Liver (tissue), 3 donors: Measurements from ENCODE around the gene FLNA.

ENCODE experiments used
- FOXA1 ChIP-seq: IDR thresholded peaks from 2 replicates; pipeline ENCODE4 v1.6.1; 2016; ENCODE audit warnings: antibody characterized with exemption
- GABPA ChIP-seq, 2 donors: IDR thresholded peaks in 1 of 2; conservative IDR thresholded peaks in 1 of 2; 2 replicates each; pipeline ENCODE4 v1.6.1; 2016; ENCODE audit warnings: antibody characterized with exemption in 2 of 2, mild to moderate bottlenecking in 1 of 2, moderate library complexity in 1 of 2
- HNF4G ChIP-seq: IDR thresholded peaks from 2 replicates; pipeline ENCODE4 v1.6.1; 2016; ENCODE audit warnings: antibody characterized with exemption
- JUND ChIP-seq, 2 donors: IDR thresholded peaks; 2 replicates each; pipeline ENCODE4 v1.6.1; 2016; ENCODE audit warnings: antibody characterized with exemption in 2 of 2
- MAX ChIP-seq: IDR thresholded peaks from 2 replicates; pipeline ENCODE4 v1.6.1; 2016; ENCODE audit warnings: antibody characterized with exemption
- RAD21 ChIP-seq, 2 donors: IDR thresholded peaks; 2 replicates each; pipeline ENCODE4 v1.6.1; 2016; ENCODE audit warnings: antibody characterized with exemption in 2 of 2, mild to moderate bottlenecking in 2 of 2
- REST ChIP-seq: IDR thresholded peaks from 2 replicates; pipeline ENCODE4 v1.6.1; 2016; ENCODE audit warnings: antibody characterized with exemption, mild to moderate bottlenecking
- RXRA ChIP-seq, 2 donors: IDR thresholded peaks; 2 replicates each; pipeline ENCODE4 v1.6.1; 2017 to 2018; ENCODE audit warnings: antibody characterized with exemption in 2 of 2, mild to moderate bottlenecking in 1 of 2
- SP1 ChIP-seq: IDR thresholded peaks from 2 replicates; pipeline ENCODE4 v1.6.1; 2018; ENCODE audit warnings: antibody characterized with exemption, mild to moderate bottlenecking
- TAF1 ChIP-seq: conservative IDR thresholded peaks from 2 replicates; pipeline ENCODE4 v1.6.1; 2016; ENCODE audit warnings: antibody characterized with exemption, mild to moderate bottlenecking
- YY1 ChIP-seq: IDR thresholded peaks from 2 replicates; pipeline ENCODE4 v1.6.1; 2016; ENCODE audit warnings: antibody characterized with exemption, mild to moderate bottlenecking
- TF ChIP-seq, protein P1 (sequence below): fragments of 150-350 bp; IDR thresholded peaks from 2 replicates; pipeline ENCODE4 v1.5.1; 2017; ENCODE audit warnings: improper control_type of control experiment, low read depth, low read length; ENCODE audit not compliant: missing input control
- TF ChIP-seq, protein P2 (sequence below): IDR thresholded peaks from 2 replicates; pipeline ENCODE4 v1.6.1; 2016; ENCODE audit warnings: antibody characterized with exemption
- TF ChIP-seq, protein P3 (sequence below): IDR thresholded peaks from 2 replicates; pipeline ENCODE4 v1.6.1; 2016; ENCODE audit warnings: antibody characterized with exemption
- donor health status: healthy.
- donor health status: healthy.

DNA sequence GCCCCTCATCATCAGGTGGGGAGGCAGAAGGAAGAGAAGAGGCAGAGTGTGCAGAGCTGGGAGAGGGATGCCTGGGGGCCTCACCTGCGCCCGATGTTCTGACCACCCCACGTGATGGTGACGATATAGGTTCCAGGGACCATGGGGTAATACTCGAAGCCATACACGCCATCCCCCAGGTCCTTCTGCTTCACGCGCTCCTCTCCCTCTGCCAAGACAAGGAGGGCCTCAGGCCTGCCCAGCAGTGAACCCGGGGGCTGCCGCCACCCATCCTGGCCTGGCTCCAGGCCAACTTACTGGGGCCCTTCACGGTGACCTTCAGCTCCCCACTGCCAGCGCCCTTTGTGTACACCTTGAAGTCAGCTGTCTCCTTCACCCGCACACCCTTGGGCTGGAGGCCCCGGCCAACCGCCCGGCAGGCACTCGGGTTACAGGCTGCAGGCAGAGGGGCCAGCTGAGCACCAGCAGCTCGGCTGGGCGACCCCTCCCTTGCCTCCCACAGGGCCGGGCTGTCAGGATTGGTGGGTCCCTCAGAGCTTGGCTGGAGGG lies 9.3 kb downstream of the FLNA start:
- TF ChIP-seq REST (no peak), TAF1 (no peak), RAD21 (IDR thresholded peaks at IDR 0.05) (no peak), YY1 (no peak), MAX (no peak), SP1 (no peak), HNF4G (no peak), JUND (IDR thresholded peaks at IDR 0.05) (no peak), RXRA (IDR thresholded peaks at IDR 0.05) (no peak), FOXA1 (no peak), GABPA (IDR thresholded peaks at IDR 0.05 in 1 of 2, conservative IDR thresholded peaks at IDR 0.05 in 1 of 2) (no peak)
- TF ChIP-seq, protein P1, sequence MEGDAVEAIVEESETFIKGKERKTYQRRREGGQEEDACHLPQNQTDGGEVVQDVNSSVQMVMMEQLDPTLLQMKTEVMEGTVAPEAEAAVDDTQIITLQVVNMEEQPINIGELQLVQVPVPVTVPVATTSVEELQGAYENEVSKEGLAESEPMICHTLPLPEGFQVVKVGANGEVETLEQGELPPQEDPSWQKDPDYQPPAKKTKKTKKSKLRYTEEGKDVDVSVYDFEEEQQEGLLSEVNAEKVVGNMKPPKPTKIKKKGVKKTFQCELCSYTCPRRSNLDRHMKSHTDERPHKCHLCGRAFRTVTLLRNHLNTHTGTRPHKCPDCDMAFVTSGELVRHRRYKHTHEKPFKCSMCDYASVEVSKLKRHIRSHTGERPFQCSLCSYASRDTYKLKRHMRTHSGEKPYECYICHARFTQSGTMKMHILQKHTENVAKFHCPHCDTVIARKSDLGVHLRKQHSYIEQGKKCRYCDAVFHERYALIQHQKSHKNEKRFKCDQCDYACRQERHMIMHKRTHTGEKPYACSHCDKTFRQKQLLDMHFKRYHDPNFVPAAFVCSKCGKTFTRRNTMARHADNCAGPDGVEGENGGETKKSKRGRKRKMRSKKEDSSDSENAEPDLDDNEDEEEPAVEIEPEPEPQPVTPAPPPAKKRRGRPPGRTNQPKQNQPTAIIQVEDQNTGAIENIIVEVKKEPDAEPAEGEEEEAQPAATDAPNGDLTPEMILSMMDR = no peak
- TF ChIP-seq, protein P2, sequence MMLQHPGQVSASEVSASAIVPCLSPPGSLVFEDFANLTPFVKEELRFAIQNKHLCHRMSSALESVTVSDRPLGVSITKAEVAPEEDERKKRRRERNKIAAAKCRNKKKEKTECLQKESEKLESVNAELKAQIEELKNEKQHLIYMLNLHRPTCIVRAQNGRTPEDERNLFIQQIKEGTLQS = no peak
- TF ChIP-seq, protein P3, sequence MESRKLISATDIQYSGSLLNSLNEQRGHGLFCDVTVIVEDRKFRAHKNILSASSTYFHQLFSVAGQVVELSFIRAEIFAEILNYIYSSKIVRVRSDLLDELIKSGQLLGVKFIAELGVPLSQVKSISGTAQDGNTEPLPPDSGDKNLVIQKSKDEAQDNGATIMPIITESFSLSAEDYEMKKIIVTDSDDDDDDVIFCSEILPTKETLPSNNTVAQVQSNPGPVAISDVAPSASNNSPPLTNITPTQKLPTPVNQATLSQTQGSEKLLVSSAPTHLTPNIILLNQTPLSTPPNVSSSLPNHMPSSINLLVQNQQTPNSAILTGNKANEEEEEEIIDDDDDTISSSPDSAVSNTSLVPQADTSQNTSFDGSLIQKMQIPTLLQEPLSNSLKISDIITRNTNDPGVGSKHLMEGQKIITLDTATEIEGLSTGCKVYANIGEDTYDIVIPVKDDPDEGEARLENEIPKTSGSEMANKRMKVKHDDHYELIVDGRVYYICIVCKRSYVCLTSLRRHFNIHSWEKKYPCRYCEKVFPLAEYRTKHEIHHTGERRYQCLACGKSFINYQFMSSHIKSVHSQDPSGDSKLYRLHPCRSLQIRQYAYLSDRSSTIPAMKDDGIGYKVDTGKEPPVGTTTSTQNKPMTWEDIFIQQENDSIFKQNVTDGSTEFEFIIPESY = no peak
